DOHH2 (cell line): Measurements from ENCODE around the gene RDH8.

Source experiments
- H3F3A ChIP-seq: fragments of 200-600 bp; sonication (generic), shearing (Covaris generic); 2 replicates; pipeline ENCODE4 v1.6.0; 2016; ENCODE audit warnings: antibody characterized with exemption, mild to moderate bottlenecking; ENCODE audit not compliant: control insufficient read depth, insufficient read depth
- H3K27ac ChIP-seq: fragments of 200-600 bp; sonication (generic); 2 replicates; pipeline ENCODE4 v1.5.1; 2014; ENCODE audit warnings: low read depth, mild to moderate bottlenecking, low read length, moderate library complexity
- H3K27me3 ChIP-seq: fragments of 200-600 bp; sonication (generic); 2 replicates; pipeline ENCODE4 v1.6.1; 2014; ENCODE audit warnings: mild to moderate bottlenecking, low read length, mixed read lengths; ENCODE audit not compliant: control insufficient read depth
- H3K36me3 ChIP-seq: fragments of 200-600 bp; sonication (generic); 2 replicates; pipeline ENCODE4 v1.6.1; 2014; ENCODE audit warnings: mild to moderate bottlenecking, low read length, moderate library complexity, mixed read lengths; ENCODE audit not compliant: control insufficient read depth
- H3K4me1 ChIP-seq: fragments of 200-600 bp; sonication (generic); 2 replicates; pipeline ENCODE4 v1.6.1; 2014; ENCODE audit warnings: mild to moderate bottlenecking, low read length, mixed read lengths; ENCODE audit not compliant: control insufficient read depth
- H3K4me2 ChIP-seq: fragments of 200-600 bp; sonication (generic); 2 replicates; pipeline ENCODE4 v1.6.0; 2014; ENCODE audit warnings: mild to moderate bottlenecking, low read length, moderate library complexity
- H3K4me3 ChIP-seq: fragments of 200-600 bp; sonication (generic); 2 replicates; pipeline ENCODE4 v1.5.1; 2014; ENCODE audit warnings: mild to moderate bottlenecking, low read length, mixed read lengths
- H3K79me2 ChIP-seq: fragments of 200-600 bp; sonication (generic); 2 replicates; pipeline ENCODE4 v1.6.1; 2014; ENCODE audit warnings: mild to moderate bottlenecking, low read length, mixed read lengths; ENCODE audit not compliant: control insufficient read depth
- H3K9me2 ChIP-seq: fragments of 200-600 bp; sonication (generic); replicated peaks from 2 replicates; pipeline ENCODE4 v1.6.1; 2014; ENCODE audit warnings: mild to moderate bottlenecking, low read length, mixed read lengths; ENCODE audit not compliant: control insufficient read depth
- H3K9me3 ChIP-seq: fragments of 200-600 bp; sonication (generic); 2 replicates; pipeline ENCODE4 v1.6.1; 2014; ENCODE audit warnings: antibody characterized with exemption, low read length, mixed read lengths; ENCODE audit not compliant: control insufficient read depth, insufficient read depth
- H4K20me1 ChIP-seq: fragments of 200-600 bp; sonication (generic); 2 replicates; pipeline ENCODE4 v1.6.0; 2014; ENCODE audit warnings: low read depth, mild to moderate bottlenecking, antibody characterized with exemption, low read length, moderate library complexity; ENCODE audit not compliant: control insufficient read depth, insufficient read depth
- CTCF ChIP-seq: fragments of 200-600 bp; sonication (generic); IDR thresholded peaks from one replicate; pipeline ENCODE4 v1.5.1; 2014; ENCODE audit warnings: antibody characterized with exemption, mild to moderate bottlenecking, low read depth, low read length; ENCODE audit not compliant: poor library complexity, severe bottlenecking
- EZH2phosphoT487 ChIP-seq: fragments of 200-600 bp; sonication (generic); IDR thresholded peaks from 2 replicates; pipeline ENCODE4 v1.6.1; 2017; ENCODE audit warnings: borderline replicate concordance, mild to moderate bottlenecking, antibody characterized with exemption, low read length, moderate library complexity, mixed read lengths

The RDH8 gene

GRCh38 chr19:9991425-9992191 is 21.7 kb upstream of the RDH8 start:
- no peaks in the 10 kb centered on the region for H4K20me1 ChIP-seq
- no peaks in the 10 kb centered on the region for H3K27me3 ChIP-seq
- no peak overlapping the region for H3K27ac ChIP-seq
- no peaks in the 10 kb centered on the region for H3K36me3 ChIP-seq
- H3K4me2 ChIP-seq = no peak overlapping the region
- no peaks in the 10 kb centered on the region for H3K9me3 ChIP-seq
- no peaks in the 10 kb centered on the region for H3K4me1 ChIP-seq
- H3K9me2 ChIP-seq = no peaks in the 10 kb centered on the region
- no peaks in the 10 kb centered on the region for H3K79me2 ChIP-seq
- no peaks in the 10 kb centered on the region for H3F3A ChIP-seq
- TF ChIP-seq CTCF (no peak), EZH2phosphoT487 (no peak)
- no peak overlapping the region for H3K4me3 ChIP-seq

DNA sequence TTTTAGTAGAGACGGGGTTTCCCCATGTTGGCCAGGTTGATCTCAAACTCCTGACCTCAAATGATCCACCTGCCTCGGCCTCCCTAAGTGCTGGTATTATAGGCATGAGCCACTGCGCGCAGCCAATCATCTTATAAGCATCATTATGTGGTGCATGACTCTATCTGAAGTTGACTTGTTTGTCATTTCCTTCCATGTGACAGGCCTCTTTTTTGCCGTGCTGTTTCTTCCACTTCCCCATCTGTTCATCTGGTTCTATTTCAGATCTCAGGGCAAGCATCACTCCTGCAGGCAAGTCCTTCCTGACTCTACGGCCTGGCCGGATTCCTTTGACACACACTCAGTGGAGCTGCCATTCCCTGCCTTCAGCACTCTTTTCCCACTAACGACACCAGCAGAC is 18.2 kb upstream of the RDH8 start:
- Histone ChIP-seq H3K4me2 (no peak overlapping the region), H4K20me1 (no peaks in the 10 kb centered on the region), H3K4me1 (no peaks in the 10 kb centered on the region), H3K4me3 (no peak overlapping the region), H3K36me3 (no peaks in the 10 kb centered on the region), H3K27ac (no peak overlapping the region), H3K9me3 (no peaks in the 10 kb centered on the region), H3K79me2 (no peaks in the 10 kb centered on the region), H3K9me2 (no peaks in the 10 kb centered on the region), H3F3A (no peaks in the 10 kb centered on the region), H3K27me3 (no peaks in the 10 kb centered on the region; the same call in 1 of the 2 replicates)
- TF ChIP-seq EZH2phosphoT487 = no peak
- TF ChIP-seq CTCF = no peak

DNA sequence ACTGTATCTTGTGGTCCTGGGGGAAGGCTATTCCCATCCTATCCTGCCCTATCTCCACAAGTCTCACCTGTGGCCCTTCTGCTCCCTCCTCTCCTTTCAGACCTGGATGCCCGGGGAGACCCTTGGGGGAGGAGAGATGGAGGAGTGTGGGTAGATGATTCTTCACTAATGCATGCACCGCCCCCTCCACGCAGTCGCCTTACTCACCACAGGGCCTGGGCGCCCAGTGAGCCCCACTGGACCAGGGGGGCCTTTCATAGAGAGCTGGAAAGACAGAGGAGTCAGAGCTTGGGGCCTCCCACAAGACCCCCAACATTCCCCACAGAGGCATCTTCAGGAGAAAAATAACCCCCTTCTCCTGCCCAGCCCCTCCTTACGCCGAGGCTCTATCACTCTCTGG is 17.3 kb upstream of the RDH8 start:
- Histone ChIP-seq H3K27ac (no peak overlapping the region), H3K9me2 (no peaks in the 10 kb centered on the region), H3K4me2 (no peak overlapping the region), H3K79me2 (no peaks in the 10 kb centered on the region), H3K4me3 (no peak overlapping the region), H3K27me3 (no peaks in the 10 kb centered on the region; the same call in 1 of the 2 replicates), H4K20me1 (no peaks in the 10 kb centered on the region), H3K9me3 (no peaks in the 10 kb centered on the region), H3K36me3 (no peaks in the 10 kb centered on the region), H3F3A (no peaks in the 10 kb centered on the region), H3K4me1 (no peaks in the 10 kb centered on the region)
- no peak for TF ChIP-seq CTCF
- no peak for TF ChIP-seq EZH2phosphoT487
